HG03354 (cell line): Measurements from ENCODE around the gene DTNA.
"Not testable (repeated sequence)": the region's sequence is repeated elsewhere in the genome, so short reads cannot be mapped to it uniquely, and the experiment has no call there.

Experiments used
- ATAC-seq: cut with Tn5 transposase; IDR thresholded peaks from one replicate; pipeline ENCODE4 v1.9.1; 2021; ENCODE audit warnings: mild to moderate bottlenecking; ENCODE audit not compliant: unreplicated experiment, poor library complexity, severe bottlenecking

DTNA gene

GRCh38 chr18:34921226-34921625 is 211.1 kb downstream of the DTNA start:
- ATAC-seq: no peak

GRCh38 chr18:34921811-34922385 is 211.8 kb downstream of the DTNA start:
- no peak for ATAC-seq

- not testable (repeated sequence) for ATAC-seq
Measured at GRCh38 chr18:34922594-34922993, 212.5 kb downstream of the DTNA start.

- no peak for ATAC-seq
Measured at GRCh38 chr18:34923911-34924310, 213.8 kb downstream of the DTNA start.

DNA sequence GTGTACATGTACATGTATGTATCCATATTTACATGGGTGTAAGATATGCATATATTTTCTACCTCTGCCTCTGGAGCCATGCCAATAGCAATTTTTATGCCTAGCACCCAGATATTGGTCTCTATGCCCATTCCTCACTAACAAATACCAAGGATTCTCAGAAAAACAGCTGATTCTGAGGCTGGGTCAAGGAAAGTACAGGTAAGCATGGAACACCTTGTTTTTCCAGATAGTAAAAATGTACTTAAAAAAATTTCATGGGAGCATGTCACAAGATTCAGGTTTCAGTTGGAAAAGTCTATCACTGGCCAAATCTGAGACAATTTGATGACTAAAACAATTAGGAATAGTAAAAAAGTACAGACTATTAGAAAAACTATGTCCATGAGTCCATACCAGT is 216.6 kb downstream of the DTNA start:
- ATAC-seq: no peak

DNA sequence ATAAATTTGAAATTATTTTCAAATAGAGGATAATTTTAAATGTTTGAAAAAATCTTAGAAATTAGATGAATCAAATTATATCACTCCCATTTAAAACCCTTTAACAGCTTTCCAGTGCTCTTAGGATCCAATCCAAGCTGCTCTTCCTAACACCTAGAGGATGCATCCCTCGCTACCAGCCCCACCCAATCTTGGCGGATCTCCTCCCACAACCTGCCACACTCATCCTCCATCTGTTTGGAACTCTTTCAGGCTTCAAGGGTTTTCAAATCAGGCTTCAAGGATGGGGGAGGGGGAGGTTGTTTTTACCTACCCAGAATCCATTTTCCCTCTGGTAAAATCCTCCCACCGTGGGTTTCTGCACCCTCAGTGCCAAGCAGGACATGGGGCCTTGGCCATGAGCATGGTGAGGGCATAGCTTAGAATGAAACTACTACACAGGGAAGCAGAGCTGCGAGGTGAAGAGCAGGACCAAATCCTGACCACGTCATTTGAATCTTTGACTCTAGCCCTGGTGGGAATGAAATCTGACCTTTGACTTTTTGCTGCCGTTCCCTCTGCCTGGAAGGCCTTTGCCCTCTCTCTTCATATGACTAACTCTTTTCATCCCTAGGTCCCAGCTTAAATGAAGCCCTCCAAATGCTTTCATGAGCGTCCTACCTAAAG is 218.1 kb downstream of the DTNA start:
- ATAC-seq: no peak

DNA sequence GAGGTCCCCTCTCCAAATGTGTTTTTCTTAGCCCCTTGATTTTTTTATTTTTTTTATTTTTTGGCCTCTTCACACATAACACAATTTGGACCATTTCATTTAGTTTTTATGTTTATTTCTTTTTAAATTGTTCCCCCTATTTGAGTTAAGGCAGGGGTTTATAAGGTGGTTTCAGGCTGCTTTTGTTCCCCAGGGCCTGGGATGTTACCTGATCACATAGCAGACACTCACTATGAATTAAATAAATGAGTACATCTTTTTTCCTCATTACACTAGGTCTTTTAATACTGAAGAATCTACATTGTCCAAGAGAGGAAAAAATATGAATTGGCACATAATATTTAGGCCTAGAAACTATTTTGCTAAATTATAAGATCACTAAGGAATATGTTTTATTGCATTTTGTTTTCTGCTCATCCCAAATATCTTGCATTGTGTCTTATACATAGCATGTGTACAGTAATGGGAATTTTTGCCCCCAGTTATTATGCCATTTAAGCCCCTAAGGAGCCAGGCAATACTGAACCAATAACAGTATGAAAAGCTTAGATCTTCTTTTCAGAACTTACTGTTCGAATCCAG is 218.7 kb downstream of the DTNA start:
- no peak for ATAC-seq

DNA sequence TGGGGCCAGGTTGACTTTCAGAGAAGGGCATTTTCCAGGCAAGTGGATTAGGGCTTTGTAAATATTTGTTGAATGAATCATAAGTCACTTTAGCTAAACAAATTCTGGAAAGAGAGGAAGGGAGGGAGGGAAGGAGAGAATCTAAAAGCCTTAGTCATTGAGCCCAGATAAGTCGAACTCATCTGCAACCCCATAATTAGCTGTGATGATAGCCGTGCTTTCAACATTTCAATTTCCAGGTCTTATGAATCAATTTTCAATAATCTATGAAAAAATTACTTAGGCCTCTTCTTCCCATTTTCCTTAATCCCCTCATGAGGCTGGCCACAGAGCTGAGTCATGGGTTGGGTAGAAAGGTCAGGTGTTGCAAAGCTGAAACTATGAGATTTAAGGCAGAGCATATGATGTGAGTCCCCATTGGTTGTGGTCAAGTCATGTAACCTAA is 219.3 kb downstream of the DTNA start:
- ATAC-seq: no peak

DNA sequence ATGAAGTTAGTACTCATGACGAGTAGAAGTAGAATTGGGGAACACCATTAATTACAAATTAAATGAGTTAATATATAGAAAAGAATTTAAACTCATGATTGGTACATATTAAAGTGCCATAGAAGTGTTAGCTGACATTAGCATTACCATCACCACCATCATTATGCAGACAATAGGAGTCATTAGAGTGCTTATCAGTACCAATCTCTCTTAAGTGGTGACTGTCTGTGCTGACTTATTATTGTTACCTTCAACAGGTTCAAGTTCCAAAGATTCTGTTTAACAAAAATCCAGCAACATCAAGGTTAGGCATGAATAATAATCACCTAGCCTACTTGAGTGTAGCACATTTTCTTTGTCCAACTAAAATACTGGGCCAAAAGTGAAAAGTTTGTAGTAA is 222.3 kb downstream of the DTNA start:
- ATAC-seq: no peak

DNA sequence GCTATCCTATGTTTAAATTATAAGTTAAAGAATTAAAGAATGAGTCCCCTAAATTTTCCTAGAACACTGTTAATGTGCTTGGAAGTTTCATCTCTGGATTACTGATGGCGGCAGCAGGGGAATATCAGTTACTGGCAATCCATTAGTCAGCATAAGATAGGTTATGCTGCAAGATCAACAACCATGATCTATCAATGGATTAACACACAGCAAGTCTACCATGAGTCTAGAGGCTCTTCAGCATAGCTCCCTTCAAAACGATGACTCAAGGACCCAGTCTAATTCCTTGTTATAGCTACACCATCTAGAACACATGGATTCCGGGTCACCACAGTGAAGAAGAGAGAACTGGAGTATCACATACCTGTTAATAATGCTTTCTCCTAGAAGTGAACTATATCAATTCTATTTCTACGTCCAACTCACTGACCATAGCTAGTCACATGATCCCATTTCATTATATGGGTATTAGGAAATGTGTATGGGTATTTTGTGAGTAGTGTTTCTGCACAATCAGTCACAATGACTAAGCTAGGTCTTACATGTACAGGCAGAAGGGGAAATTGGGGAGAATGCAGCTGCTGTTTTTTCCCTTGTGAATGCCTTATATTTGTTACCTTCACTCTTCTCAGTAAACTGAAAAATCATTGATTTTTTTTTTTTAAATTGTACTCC is 222.8 kb downstream of the DTNA start:
- no peak for ATAC-seq

GRCh38 chr18:34933909-34934661 is 224.0 kb downstream of the DTNA start:
- no peak for ATAC-seq

GRCh38 chr18:34936772-34937171 is 226.7 kb downstream of the DTNA start:
- no peak for ATAC-seq

DNA sequence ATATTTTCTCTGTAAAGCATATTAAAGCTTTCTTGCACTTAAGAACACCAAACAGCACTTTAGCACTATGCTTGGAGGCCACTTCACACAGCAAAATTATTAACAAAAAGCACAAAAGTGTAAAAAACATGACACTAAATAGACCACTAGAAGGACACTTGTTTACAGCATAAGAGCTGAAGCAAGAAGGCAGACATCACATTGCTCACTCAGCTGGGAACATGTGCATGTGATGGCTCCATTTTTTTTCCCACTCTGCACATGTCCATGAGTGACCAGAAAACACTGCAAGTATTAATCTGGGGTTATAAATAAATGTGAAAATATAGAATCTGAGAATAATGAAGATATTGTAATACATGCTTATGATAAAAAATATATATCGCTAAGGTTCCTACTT is 228.0 kb downstream of the DTNA start:
- ATAC-seq: no peak
